GM21390 (cell line): ENCODE measurements around the gene RAB30.
"Not testable (repeated sequence)": the region's sequence is repeated elsewhere in the genome, so short reads cannot be mapped to it uniquely, and the experiment has no call there.

Source experiments
- ATAC-seq: cut with Tn5 transposase; IDR thresholded peaks from one replicate; pipeline ENCODE4 v1.9.1; 2021; ENCODE audit not compliant: unreplicated experiment

The RAB30 gene

DNA sequence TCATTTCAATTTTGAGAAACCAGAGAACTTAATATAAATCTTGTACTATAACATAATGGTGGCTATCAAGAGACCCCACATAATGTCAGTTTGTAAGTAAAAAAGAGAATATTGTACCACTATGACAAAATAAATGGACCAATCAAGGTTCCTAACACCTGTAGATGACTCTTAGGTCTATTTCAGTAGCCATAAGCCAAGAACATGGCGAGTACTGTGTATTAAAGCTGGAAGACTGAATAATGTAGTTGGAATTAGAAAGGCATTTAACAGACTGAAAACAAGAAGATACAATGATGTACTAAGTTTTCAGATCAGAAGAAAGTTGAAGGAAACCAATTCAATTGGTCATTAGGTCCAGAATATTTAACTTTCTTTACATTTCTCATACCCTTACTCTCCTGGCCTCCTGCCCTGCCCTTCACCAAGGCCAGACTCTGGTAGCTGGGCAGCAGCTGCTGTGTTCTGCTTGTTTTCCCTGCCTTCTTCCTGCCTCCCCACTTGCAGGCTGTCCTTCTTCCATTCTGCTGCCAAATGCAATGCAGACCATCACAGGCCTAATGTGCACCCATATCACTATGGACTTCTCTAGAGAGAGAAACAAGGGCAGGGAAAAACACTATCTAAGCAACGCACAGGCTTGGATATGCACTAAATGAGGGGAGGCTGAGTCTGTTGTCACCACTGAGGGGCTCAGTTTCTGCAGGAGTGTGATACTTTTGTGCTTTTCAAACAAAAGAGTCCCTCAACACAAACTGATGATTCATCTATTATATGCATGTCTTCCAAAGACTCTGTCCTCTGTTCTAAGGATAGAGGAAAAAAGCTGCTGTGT is 60.1 kb downstream of the RAB30 start:
- no peak for ATAC-seq

GRCh38 chr11:83009999-83010398 is 61.7 kb downstream of the RAB30 start:
- ATAC-seq = no peak

DNA sequence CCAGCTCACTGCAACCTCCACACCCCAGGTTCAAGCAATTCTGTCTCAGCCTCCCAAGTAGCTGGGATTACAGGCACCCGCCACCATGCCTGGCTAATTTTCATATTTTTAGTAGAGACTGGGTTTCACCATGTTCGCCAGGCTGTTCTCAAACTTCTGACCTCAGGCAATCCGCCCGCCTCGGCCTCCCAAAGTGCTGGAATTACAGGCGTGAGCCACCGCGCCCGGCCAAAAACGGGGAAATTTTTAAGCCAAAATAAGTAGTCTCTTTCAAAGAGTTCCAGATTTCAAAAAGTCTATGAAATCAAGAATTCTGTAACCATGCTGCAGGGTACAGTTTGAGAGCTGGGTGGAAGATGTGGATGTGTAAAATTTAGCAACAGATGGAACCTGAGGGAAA is 62.6 kb downstream of the RAB30 start:
- not testable (repeated sequence) for ATAC-seq

DNA sequence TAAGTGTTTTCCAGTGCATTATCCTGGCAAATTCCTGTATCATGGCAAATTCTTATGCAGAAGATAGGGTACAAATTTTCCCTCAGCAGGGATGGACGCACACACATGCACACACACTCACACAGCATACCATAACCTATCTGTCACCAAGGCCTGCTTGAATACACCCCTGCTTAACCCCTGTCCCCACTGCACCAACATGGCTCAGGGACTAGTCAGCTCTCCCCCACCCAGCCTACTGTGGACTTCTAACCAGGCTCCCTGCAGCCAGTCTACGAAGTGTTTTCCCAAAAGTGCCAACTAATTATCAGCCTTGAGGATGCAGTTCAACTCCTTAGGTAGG is 63.1 kb downstream of the RAB30 start:
- no peak for ATAC-seq

DNA sequence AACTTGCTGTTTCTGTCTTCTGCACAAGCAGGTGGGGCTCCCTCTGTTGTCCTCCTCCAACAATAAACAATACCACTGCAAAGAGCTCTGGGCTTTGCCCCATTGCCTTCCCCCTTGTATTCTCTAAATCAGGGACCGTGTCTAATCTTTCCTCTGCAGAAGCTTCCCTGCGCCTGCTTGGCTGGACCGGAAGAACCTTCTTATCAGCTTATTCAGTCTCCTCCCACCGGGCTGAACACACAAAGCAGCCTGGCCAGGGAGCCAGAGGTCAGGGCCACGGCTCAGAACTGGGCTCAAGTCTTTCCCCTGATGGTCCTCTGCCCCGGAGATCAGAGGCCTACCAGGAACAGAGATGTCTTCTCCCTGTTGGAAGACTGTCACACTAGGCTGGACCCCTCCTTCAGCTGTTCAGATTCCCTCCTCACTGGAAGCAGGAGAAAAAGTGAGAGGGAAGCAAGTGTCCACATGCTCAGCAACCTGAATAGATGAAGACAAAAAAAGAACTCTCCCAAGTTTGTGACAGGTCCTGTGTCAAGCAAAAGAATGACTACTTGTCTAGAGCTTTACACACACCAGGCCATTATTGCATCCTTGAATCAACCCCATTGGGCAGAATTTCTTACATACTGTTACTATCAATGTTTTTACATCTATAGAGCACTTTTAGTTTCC is 63.7 kb downstream of the RAB30 start:
- peak; percentile 35 for ATAC-seq

GRCh38 chr11:83007477-83007876 is 64.2 kb downstream of the RAB30 start:
- no peak for ATAC-seq

DNA sequence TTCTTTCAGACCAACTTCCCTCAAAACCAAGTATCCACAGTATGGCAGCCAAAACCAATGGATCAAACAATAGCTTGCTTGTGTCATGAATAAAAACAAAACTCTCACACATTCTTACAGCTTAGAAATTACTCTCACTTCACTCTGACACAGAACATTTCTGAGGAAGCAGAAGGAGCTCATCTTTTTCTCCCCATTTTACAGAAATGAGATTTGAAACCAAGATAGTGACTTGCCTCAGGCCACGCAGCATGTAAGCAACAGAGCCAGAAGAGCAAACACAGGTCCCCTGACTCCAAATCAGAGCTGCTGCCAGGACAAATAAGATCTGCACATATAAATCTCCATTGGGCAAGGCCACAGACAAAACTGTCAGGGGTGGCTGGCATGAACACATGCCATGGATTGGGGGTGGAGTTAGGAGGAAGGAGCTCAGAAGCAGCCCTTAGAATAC is 64.8 kb downstream of the RAB30 start:
- peak; percentile 81 for ATAC-seq

DNA sequence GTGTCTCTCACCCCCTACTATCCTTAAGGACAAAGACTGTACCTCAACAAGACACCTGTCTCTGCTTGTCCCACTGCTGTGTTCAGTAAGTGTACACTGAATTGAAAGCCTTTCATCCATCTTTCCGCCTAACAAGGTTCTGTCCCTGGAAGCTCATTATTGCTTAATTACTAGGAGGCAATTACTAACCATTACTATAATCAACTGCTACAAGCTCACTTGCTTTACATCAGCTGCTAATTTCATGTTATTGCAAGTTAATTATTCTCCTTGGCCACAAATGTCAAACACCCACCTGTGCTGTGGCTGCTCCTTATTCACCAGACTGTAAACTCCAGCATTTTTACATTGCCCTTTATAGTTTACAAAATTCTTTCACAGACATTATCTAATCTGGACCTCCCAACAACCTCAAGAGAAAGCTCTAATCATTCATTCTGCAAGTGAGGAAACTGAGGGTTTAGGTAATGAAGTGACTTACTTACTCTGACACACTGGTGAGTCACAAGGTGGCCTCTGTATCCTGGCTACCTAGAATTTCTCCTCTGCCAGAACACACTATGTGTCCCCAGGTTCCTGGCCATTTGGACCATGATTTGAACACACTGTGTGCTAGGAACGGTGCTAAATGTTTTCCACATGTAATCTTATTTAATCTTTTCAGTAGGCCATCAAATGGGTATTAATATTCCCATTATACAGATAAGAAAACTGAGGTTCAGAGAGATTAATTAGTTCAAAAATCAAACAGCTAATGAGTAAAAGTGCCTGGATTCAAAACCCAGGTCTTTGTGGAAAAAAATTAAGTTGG is 66.7 kb downstream of the RAB30 start:
- ATAC-seq = no peak

DNA sequence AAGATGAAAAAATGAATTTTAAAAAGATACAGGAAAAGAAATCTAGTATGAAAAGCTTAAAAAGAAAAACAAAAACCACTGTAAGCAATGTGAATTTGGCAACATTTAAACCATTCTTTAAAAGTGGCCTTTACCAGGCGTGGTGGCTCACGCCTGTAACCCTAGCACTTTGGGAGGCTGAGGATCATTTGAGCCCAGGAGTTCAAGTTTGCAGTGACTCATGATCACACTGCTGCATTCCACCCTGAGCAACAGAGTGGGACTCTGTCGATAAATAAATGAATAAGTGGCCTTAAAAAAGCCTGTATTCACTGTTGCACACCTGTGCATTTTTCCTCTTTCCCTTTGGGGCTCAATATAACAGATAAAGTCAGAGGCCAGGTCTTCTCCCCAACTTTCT is 69.2 kb downstream of the RAB30 start:
- ATAC-seq = no peak

DNA sequence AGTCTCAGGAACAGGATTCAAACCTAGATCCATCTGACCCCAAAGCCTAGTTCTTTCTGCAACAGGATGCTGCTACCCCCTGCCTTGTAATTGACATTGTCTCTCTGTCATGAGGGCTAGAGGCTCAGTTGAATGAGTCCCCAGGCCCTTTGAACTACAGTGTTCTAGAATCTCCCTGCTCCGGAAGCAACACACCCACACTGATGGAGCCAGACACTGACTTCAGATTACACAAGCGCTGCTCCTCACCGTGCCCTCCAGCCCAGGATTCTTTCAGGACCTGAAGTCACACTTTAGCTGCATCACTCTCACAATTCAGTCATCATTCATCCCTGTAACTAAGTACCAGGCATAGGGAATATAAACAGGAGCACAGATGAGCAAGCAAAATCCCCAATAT is 69.6 kb downstream of the RAB30 start:
- no peak for ATAC-seq

GRCh38 chr11:83000381-83000780 is 71.3 kb downstream of the RAB30 start:
- no peak for ATAC-seq

GRCh38 chr11:82999232-82999631 is 72.5 kb downstream of the RAB30 start:
- no peak for ATAC-seq

- no peak for ATAC-seq
These were observed 73.0 kb downstream of the RAB30 start for GRCh38 chr11:82998697-82999096.

DNA sequence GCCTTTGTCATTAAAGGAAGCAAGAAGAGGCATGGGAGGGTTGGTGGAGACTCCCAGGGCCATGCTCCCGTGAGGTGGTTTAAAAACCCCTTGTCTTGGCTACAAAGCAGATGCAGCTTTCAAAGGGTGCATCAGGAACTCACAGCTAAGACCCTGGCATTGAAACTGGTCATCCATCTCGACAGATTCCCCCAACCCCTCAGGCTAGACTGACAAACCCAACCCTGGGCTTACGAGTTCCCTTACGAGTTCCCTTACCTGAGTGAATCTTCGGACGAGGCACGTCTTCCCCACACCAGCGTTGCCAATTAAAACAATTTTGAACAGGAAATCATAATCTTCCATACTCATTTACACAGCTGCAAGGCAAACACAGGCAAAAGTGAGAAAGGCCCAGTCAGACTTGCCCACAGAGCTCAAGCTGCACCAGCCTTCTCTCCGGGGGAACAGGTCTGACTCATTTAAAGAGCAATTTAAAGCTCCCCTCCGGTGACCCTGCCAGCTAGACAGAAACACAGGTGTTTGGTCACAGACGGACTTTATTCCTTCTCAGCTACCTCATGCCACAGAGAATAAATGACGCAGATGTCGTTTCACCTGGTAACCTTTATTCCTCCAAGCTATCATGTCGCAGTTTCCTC is 74.6 kb downstream of the RAB30 start:
- peak; percentile 84 for ATAC-seq

- ATAC-seq = peak; percentile 40
These were observed 75.8 kb downstream of the RAB30 start for GRCh38 chr11:82995754-82996398.

GRCh38 chr11:82995235-82995634 is 76.5 kb downstream of the RAB30 start:
- no peak for ATAC-seq

- no peak for ATAC-seq
These were observed 77.0 kb downstream of the RAB30 start for GRCh38 chr11:82994604-82995230.

DNA sequence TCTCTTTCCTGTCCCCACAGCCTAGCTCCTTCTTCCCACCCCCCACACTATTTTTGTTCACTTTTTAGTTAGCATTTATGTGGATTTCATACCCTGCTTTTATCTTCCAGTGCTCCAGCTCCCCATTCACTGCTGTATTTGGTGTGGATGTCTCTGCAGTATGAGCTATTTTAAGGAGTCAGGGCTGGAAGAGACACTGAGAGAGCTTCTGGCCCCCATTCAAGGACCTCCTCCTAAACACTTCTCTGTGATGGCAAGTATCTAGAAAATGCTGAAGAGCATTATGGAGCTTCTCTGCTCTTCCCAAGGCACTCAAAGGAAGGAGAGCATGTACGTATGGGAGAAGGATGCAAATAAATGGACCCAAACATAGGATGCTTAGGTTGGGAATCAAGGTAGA is 79.5 kb downstream of the RAB30 start:
- ATAC-seq = no peak

GRCh38 chr11:82989628-82990404 is 81.9 kb downstream of the RAB30 start:
- ATAC-seq = no peak
